GM12875 (cell line): ENCODE results near the gene XRCC4.
"Not testable (repeated sequence)": the region's sequence is repeated elsewhere in the genome, so short reads cannot be mapped to it uniquely, and the experiment has no call there.

Source experiments
- H3K4me3 ChIP-seq: one replicate; pipeline ENCODE4 v1.5.1; 2011; ENCODE audit warnings: low read depth, low read length, control low read depth
- CTCF ChIP-seq: IDR thresholded peaks from 2 replicates; pipeline ENCODE4 v1.5.1; 2011; ENCODE audit warnings: low read depth, mild to moderate bottlenecking, control low read depth, inconsistent platforms, low read length, moderate library complexity, borderline replicate concordance; ENCODE audit not compliant: insufficient read depth

Gene XRCC4

GRCh38 chr5:83050723-83051340 is 26.5 kb upstream of the XRCC4 start:
- no peak for TF ChIP-seq CTCF

GRCh38 chr5:83055166-83055565 is 22.2 kb upstream of the XRCC4 start:
- TF ChIP-seq CTCF, result no peak
- H3K4me3 ChIP-seq, result no peak overlapping the region

More at GRCh38 chr5:83050723-83051340, 26.5 kb upstream of the XRCC4 start:
- no peak overlapping the region for H3K4me3 ChIP-seq

- no peak overlapping the region for H3K4me3 ChIP-seq
- TF ChIP-seq CTCF, result no peak
These were observed 18.6 kb upstream of the XRCC4 start for GRCh38 chr5:83058726-83059125.

GRCh38 chr5:83059341-83059740 is 18.0 kb upstream of the XRCC4 start:
- TF ChIP-seq CTCF, result no peak
- no peak overlapping the region for H3K4me3 ChIP-seq

- no peak for TF ChIP-seq CTCF
- H3K4me3 ChIP-seq, result no peak overlapping the region
These were observed 10.7 kb upstream of the XRCC4 start for GRCh38 chr5:83066548-83067110.

- not testable (repeated sequence) for H3K4me3 ChIP-seq
These were observed 10.0 kb upstream of the XRCC4 start for GRCh38 chr5:83067377-83067776.

- TF ChIP-seq CTCF, result no peak
- no peak overlapping the region for H3K4me3 ChIP-seq
These were observed 8.1 kb upstream of the XRCC4 start for GRCh38 chr5:83069096-83069799.
